Parathyroid adenoma (tissue), 2 donors: ENCODE measurements around the gene UQCR11.
A peak's percentile ranks its signal among the peaks of the same experiment; 100 is the strongest.

Experiments
- H2AFZ ChIP-seq: fragments of 300-600 bp; sonication (generic); one replicate; pipeline ENCODE4 v1.7.0; 2017; ENCODE audit warnings: antibody characterized with exemption, mild to moderate bottlenecking
- H3K27ac ChIP-seq: fragments of 300-600 bp; sonication (generic); one replicate; pipeline ENCODE4 v1.7.0; 2017
- H3K27me3 ChIP-seq: fragments of 300-600 bp; sonication (generic); one replicate; pipeline ENCODE4 v1.7.0; 2017; ENCODE audit warnings: low read length; ENCODE audit not compliant: control insufficient read depth, insufficient read depth
- H3K36me3 ChIP-seq: fragments of 300-600 bp; sonication (generic); one replicate; pipeline ENCODE4 v1.7.0; 2017; ENCODE audit warnings: low read length; ENCODE audit not compliant: control insufficient read depth, insufficient read depth
- H3K4me1 ChIP-seq: fragments of 300-600 bp; sonication (generic); one replicate; pipeline ENCODE4 v1.7.0; 2017; ENCODE audit warnings: control low read depth
- H3K4me2 ChIP-seq: fragments of 300-600 bp; sonication (generic); one replicate; pipeline ENCODE4 v1.7.0; 2017; ENCODE audit warnings: low read length
- H3K4me3 ChIP-seq: fragments of 300-600 bp; sonication (generic); one replicate; pipeline ENCODE4 v1.7.0; 2017; ENCODE audit warnings: low read depth, low read length
- H3K79me2 ChIP-seq: fragments of 300-600 bp; sonication (generic); one replicate; pipeline ENCODE4 v1.7.0; 2017; ENCODE audit warnings: control low read depth
- H3K9ac ChIP-seq: fragments of 300-600 bp; sonication (generic); one replicate; pipeline ENCODE4 v1.7.0; 2017; ENCODE audit warnings: mild to moderate bottlenecking
- H3K9me3 ChIP-seq: fragments of 300-600 bp; sonication (generic); one replicate; pipeline ENCODE4 v1.7.0; 2017; ENCODE audit warnings: low read length; ENCODE audit not compliant: control insufficient read depth
- TF ChIP-seq, protein P1 (sequence below): fragments of 300-600 bp; sonication (generic); IDR thresholded peaks from one replicate; pipeline ENCODE4 v1.7.0; 2017; ENCODE audit warnings: antibody characterized with exemption, mild to moderate bottlenecking
- donor health status: primary hyperparathyroidism.

The UQCR11 gene

DNA sequence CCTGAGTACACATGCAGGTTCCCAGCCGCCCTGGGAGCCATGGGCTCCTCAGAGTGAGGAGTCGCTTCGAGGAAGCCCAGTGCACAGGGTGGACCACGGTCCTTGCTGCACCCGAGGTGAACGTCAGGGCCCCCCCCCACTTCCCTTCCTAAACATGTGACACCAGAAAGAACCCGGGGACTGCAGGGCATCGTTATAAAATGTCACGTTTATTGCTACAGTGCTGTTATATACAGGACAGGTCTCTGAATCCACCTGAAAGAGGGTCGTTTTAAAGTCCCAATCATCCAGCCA, 3.8 kb upstream of the UQCR11 start:
- H3K27me3 ChIP-seq, result no peaks in the 10 kb centered on the region
- no peak overlapping the region for H3K27ac ChIP-seq
- H3K79me2 ChIP-seq, result peaks cover 12% of the 10 kb centered on the region
- H3K4me1 ChIP-seq, result peaks cover 11% of the 10 kb centered on the region
- H3K36me3 ChIP-seq, result no peaks in the 10 kb centered on the region
- no peaks in the 10 kb centered on the region for H3K9me3 ChIP-seq
- TF ChIP-seq, protein P1, sequence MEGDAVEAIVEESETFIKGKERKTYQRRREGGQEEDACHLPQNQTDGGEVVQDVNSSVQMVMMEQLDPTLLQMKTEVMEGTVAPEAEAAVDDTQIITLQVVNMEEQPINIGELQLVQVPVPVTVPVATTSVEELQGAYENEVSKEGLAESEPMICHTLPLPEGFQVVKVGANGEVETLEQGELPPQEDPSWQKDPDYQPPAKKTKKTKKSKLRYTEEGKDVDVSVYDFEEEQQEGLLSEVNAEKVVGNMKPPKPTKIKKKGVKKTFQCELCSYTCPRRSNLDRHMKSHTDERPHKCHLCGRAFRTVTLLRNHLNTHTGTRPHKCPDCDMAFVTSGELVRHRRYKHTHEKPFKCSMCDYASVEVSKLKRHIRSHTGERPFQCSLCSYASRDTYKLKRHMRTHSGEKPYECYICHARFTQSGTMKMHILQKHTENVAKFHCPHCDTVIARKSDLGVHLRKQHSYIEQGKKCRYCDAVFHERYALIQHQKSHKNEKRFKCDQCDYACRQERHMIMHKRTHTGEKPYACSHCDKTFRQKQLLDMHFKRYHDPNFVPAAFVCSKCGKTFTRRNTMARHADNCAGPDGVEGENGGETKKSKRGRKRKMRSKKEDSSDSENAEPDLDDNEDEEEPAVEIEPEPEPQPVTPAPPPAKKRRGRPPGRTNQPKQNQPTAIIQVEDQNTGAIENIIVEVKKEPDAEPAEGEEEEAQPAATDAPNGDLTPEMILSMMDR, result no peak
- no peak overlapping the region for H2AFZ ChIP-seq
- H3K9ac ChIP-seq, result no peak overlapping the region
- no peak overlapping the region for H3K4me3 ChIP-seq
- H3K4me2 ChIP-seq, result no peak overlapping the region

DNA sequence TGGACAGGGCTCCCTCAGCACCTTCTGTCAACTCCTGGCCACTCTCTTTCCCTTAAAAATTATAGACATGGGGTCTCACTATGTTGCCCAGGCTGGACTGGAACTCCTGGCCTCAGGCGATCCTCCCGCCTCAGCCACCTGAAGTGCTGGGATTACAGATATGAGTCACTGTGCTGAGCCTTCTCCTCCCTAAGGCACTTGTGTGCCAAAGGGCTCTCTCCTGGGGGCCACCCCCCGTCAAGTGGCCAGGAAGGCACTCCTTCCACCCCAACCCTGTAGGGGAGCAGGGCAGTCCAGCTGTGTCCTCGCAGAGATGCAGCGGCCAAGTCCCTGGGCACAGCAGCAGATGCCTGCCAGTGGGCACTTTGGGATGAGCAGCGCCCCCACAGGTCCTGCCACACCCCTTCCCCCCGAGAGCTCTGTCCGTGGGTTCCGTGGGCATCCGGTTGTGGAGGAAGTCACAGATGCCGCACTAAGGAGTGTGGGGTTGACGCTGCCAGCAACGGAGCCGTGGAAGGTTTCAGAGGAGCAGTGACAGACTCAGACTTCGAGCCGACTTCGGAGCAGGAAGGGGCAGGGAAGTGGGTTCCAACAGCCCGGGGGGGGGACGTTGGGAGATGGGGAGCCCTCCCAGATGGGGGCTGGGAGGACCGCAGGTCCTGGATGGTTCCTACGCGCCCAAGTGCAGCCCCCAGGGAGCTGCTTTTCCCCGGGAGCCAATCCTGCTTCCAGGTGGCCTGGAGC, 3.3 kb upstream of the UQCR11 start:
- H3K4me1 ChIP-seq, result peaks cover 12% of the 10 kb centered on the region
- no peaks in the 10 kb centered on the region for H3K27me3 ChIP-seq
- H3K27ac ChIP-seq, result no peak overlapping the region
- no peak overlapping the region for H2AFZ ChIP-seq
- H3K36me3 ChIP-seq, result no peaks in the 10 kb centered on the region
- peaks cover 17% of the 10 kb centered on the region for H3K79me2 ChIP-seq
- no peak overlapping the region for H3K4me2 ChIP-seq
- no peak overlapping the region for H3K9ac ChIP-seq
- H3K9me3 ChIP-seq, result no peaks in the 10 kb centered on the region
- H3K4me3 ChIP-seq, result no peak overlapping the region
- TF ChIP-seq, protein P1, result no peak

DNA sequence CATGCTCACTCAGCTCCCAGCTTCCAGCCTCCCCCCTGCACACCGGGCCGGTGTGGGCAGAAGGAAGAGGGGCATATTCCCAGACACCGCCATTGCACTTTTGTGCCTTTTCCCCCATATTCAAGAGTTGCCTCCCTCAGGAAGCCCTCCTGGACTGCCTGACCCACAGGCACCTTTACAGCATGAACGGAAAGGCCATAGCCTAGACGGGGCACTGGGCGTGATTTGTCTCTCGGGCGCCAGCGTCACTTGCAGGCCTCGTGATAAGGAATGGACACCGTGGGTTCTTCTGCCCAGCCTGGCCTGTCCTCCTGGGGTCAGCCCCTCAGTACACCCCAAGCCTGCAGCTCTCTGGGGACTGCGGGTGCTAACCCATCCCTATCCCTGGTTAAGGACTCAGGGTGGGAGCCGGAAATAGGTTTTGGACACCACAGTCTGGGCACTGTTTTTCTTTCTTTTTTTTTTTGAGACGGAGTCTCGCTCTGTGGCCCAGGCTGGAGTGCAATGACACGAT, 933 bp upstream of the UQCR11 start:
- Histone ChIP-seq H3K27ac (peak overlapping the region; percentile 96), H3K27me3 (no peaks in the 10 kb centered on the region), H3K4me2 (peak overlapping the region; percentile 89), H3K4me1 (peaks cover 12% of the 10 kb centered on the region), H3K4me3 (peak overlapping the region; percentile 97), H3K9ac (peak overlapping the region; percentile 2), H3K9me3 (no peaks in the 10 kb centered on the region), H3K36me3 (no peaks in the 10 kb centered on the region), H2AFZ (peak overlapping the region; percentile 99), H3K79me2 (peaks cover 31% of the 10 kb centered on the region)
- TF ChIP-seq, protein P1, result no peak

DNA sequence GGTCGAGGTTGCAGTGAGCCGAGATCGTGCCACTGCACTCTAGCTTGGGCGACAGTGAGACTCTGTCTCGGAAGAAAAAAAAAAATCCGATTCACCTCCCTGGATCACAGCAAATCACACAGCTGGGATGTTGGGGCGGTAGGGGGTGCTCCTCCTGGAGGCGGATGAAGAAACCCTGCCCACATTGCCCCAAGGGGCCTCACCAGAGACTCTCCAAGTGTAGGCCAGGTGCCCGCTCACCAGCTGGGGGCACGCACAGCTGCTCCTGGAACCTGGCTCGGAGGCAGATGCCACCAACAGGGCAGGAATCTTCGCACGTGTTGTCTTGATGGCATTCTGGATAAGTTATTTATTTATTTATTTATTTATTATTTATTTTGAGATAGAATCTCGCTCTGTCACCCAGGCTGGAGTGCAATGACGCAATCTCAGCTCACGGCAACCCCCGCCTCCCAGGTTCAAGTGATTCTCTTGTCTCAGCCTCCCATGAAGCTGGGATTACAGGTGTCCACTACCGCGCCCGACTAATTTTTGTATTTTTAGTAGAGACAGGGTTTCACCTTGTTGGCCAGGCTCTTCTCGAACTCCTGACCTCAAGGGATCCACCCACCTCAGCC, 3.1 kb downstream of the UQCR11 start:
- peaks cover 34% of the 10 kb centered on the region for H3K79me2 ChIP-seq
- no peak overlapping the region for H3K4me3 ChIP-seq
- no peak overlapping the region for H3K4me2 ChIP-seq
- no peaks in the 10 kb centered on the region for H3K9me3 ChIP-seq
- no peaks in the 10 kb centered on the region for H3K36me3 ChIP-seq
- H3K27me3 ChIP-seq, result no peaks in the 10 kb centered on the region
- H3K4me1 ChIP-seq, result peaks cover 12% of the 10 kb centered on the region
- H3K9ac ChIP-seq, result no peak overlapping the region
- no peak overlapping the region for H2AFZ ChIP-seq
- TF ChIP-seq, protein P1, result no peak
- H3K27ac ChIP-seq, result no peak overlapping the region
